ENCODE measurements around the gene LIPC.

LIPC gene

GRCh38 chr15:58538901-58539300, 107.1 kb downstream of the LIPC start:
- no peak overlapping the region for H3K27ac ChIP-seq
- H3K4me3 ChIP-seq: no peak overlapping the region
- no peak for TF ChIP-seq CTCF (IDR thresholded peaks at IDR 0.05)
- no peak for DNase-seq (ENCODE audit: low spot score)

GRCh38 chr15:58539548-58539947, 107.8 kb downstream of the LIPC start:
- DNase-seq (ENCODE audit: low spot score): no peak
- TF ChIP-seq CTCF (IDR thresholded peaks at IDR 0.05): no peak
- Histone ChIP-seq H3K4me3 (no peak overlapping the region), H3K27ac (no peak overlapping the region)

GRCh38 chr15:58541410-58542087, 109.8 kb downstream of the LIPC start:
- Histone ChIP-seq H3K4me3 (no peak overlapping the region), H3K27ac (no peak overlapping the region)
- no peak for DNase-seq (ENCODE audit: low spot score)
- TF ChIP-seq CTCF (IDR thresholded peaks at IDR 0.05): no peak

GRCh38 chr15:58543664-58544335, 112.0 kb downstream of the LIPC start:
- H3K4me3 ChIP-seq: no peak overlapping the region
- TF ChIP-seq CTCF (IDR thresholded peaks at IDR 0.05): no peak
- DNase-seq (ENCODE audit: low spot score): no peak
- H3K27ac ChIP-seq: no peak overlapping the region

- no peak for TF ChIP-seq CTCF (IDR thresholded peaks at IDR 0.05)
- no peak for DNase-seq (ENCODE audit: low spot score)
- Histone ChIP-seq H3K4me3 (no peak overlapping the region), H3K27ac (no peak overlapping the region)
Observed at GRCh38 chr15:58544756-58545155, 113.0 kb downstream of the LIPC start.

- no peak for DNase-seq (ENCODE audit: low spot score)
- Histone ChIP-seq H3K4me3 (no peak overlapping the region), H3K27ac (peak overlapping the region in 1 of 2 donors; percentile 15)
- no peak for TF ChIP-seq CTCF (IDR thresholded peaks at IDR 0.05)
Observed at GRCh38 chr15:58545307-58546065, 113.7 kb downstream of the LIPC start.
